HepG2 (cell line): Measurements from ENCODE around the gene UTP11. TPM values are rescaled to one million over a fixed set of nuclear protein-coding genes. Genes with fewer than 3 reads are reported as not detected.

Experiments used
- ATAC-seq: fragments of 200-7000 bp; cut with Tn5 transposase; 3 replicates; pipeline ENCODE4 v1.9.1; 2020; ENCODE audit warnings: mild to moderate bottlenecking, moderate library complexity
- BruUV-seq: library from RNA; stranded (reverse); fragments of 400-500 nt; replicated peaks from 2 replicates; lab custom pipeline; 2021; lab: Mats Ljungman, UMichigan
- CTCF ChIA-PET: fragments of 300-600 bp; formaldehyde crosslinking; extraction: SDS; loops from one replicate; lab custom pipeline; 2021; ENCODE audit warnings: low total read pairs, inconsistent platforms, low intra/inter-chr PET ratio; lab: Yijun Ruan, JAX
- POLR2A ChIA-PET: fragments of 350-600 bp; sonication (Branson Sonifier 250); formaldehyde crosslinking; loops from one replicate; lab custom pipeline; 2020; ENCODE audit warnings: antibody characterized with exemption, inconsistent platforms; lab: Yijun Ruan, JAX
- DNase-seq: peaks from one replicate; pipeline ENCODE4 v3.0.0-alpha.2; 2015; ENCODE audit warnings: low spot score
- FAIRE-seq: peaks from 3 replicates; lab custom pipeline; 2011; peaks lifted over from hg19 to GRCh38; lab: Jason Lieb, UNC
- H2AFZ ChIP-seq: one replicate; pipeline ENCODE4 v1.6.1; 2011; ENCODE audit warnings: low read length, inconsistent platforms
- H3K27ac ChIP-seq: fragments of 300-600 bp; 3 replicates; pipeline ENCODE4 v1.8.0; 2011; ENCODE audit warnings: mixed run types, mild to moderate bottlenecking, mixed read lengths, low read length, inconsistent platforms; ENCODE audit not compliant: insufficient read depth; ENCODE audit errors: extremely low read length
- H3K27me3 ChIP-seq, 2 experiments: fragments of 200-600 bp in 1 of 2; 2 replicates in 1 of 2; 3 replicates in 1 of 2; pipeline versions ENCODE4 v1.6.0 to v1.8.0; 2011; ENCODE audit warnings: low read length in 2 of 2, mild to moderate bottlenecking in 2 of 2, moderate library complexity in 2 of 2, inconsistent platforms in 1 of 2; ENCODE audit not compliant: insufficient read depth in 2 of 2, control insufficient read depth in 1 of 2
- H3K36me3 ChIP-seq, 2 experiments: fragments of 200-600 bp in 1 of 2; replicated peaks in 1 of 2; 2 replicates in 1 of 2; 3 replicates in 1 of 2; pipeline versions ENCODE4 v1.5.1 to v1.8.0; 2011; ENCODE audit warnings: low read length in 2 of 2, inconsistent platforms in 1 of 2; ENCODE audit not compliant: insufficient read depth in 2 of 2, control insufficient read depth in 1 of 2
- H3K4me1 ChIP-seq: 2 replicates; pipeline ENCODE4 v1.5.1; 2012; ENCODE audit warnings: low read length, inconsistent platforms; ENCODE audit not compliant: insufficient read depth
- H3K4me2 ChIP-seq: 2 replicates; pipeline ENCODE4 v1.6.0; 2011; ENCODE audit warnings: low read depth, low read length, inconsistent platforms
- H3K4me3 ChIP-seq, 3 experiments: fragments of 200-600 bp in 1 of 3; sonication (generic), shearing (Covaris generic) in 1 of 3; replicated peaks in 1 of 3; 2 replicates each; pipeline ENCODE4 v1.5.1; 2011 to 2016; ENCODE audit warnings: low read length in 3 of 3, inconsistent platforms in 2 of 3, low read depth in 2 of 3, mild to moderate bottlenecking in 2 of 3, control low read depth in 1 of 3, mixed read lengths in 1 of 3; ENCODE audit not compliant: insufficient read depth in 1 of 3
- H3K79me2 ChIP-seq: one replicate; pipeline ENCODE4 v1.6.1; 2011; ENCODE audit warnings: low read length, inconsistent platforms; ENCODE audit not compliant: insufficient read depth
- H3K9ac ChIP-seq: 2 replicates; pipeline ENCODE4 v1.6.0; 2011; ENCODE audit warnings: mild to moderate bottlenecking, low read depth, low read length, inconsistent platforms; ENCODE audit not compliant: insufficient read depth
- H3K9me3 ChIP-seq: 2 replicates; pipeline ENCODE4 v1.5.1; 2012; ENCODE audit warnings: mild to moderate bottlenecking, low read length
- H4K20me1 ChIP-seq: 2 replicates; pipeline ENCODE4 v1.6.0; 2011; ENCODE audit warnings: inconsistent platforms, mild to moderate bottlenecking, low read length, moderate library complexity; ENCODE audit not compliant: insufficient read depth
- AKNA ChIP-seq: sonication (generic); formaldehyde crosslinking; IDR thresholded peaks from 2 replicates; pipeline ENCODE4 v1.4.0; 2020; ENCODE audit warnings: missing genetic modification reagents, borderline replicate concordance
- ASH2L ChIP-seq: fragments of 300-600, 200-600 bp; sonication (generic); IDR thresholded peaks from 2 replicates; pipeline ENCODE4 v1.7.0; 2017; ENCODE audit warnings: low read depth, mild to moderate bottlenecking, moderate library complexity, mixed read lengths, low read length; ENCODE audit not compliant: insufficient read length
- FOSL2 ChIP-seq: sonication (generic); formaldehyde crosslinking; IDR thresholded peaks from 2 replicates; pipeline ENCODE4 v1.4.0; 2020; ENCODE audit warnings: missing genetic modification reagents
- GABPB1 ChIP-seq: IDR thresholded peaks from 2 replicates; pipeline ENCODE4 v1.6.1; 2016; ENCODE audit warnings: mild to moderate bottlenecking, missing genetic modification reagents, moderate library complexity, missing compliant biosample characterization
- HMG20A ChIP-seq: IDR thresholded peaks from 2 replicates; pipeline ENCODE4 v1.6.1; 2016; ENCODE audit warnings: borderline replicate concordance
- HNRNPH1 ChIP-seq: fragments of 200-400 bp; formaldehyde crosslinking; optimal IDR thresholded peaks from 2 replicates; pipeline ENCODE3; 2017; ENCODE audit warnings: mild to moderate bottlenecking, low read depth, low read length
- KAT8 ChIP-seq: IDR thresholded peaks from 2 replicates; pipeline ENCODE4 v1.6.1; 2016; ENCODE audit warnings: missing genetic modification reagents, missing compliant biosample characterization
- PATZ1 ChIP-seq: sonication (generic); formaldehyde crosslinking; IDR thresholded peaks from 2 replicates; pipeline ENCODE4 v1.4.0; 2020; ENCODE audit warnings: missing genetic modification reagents
- PCBP2 ChIP-seq: fragments of 200-400 bp; formaldehyde crosslinking; optimal IDR thresholded peaks from 2 replicates; pipeline ENCODE3; 2018; ENCODE audit warnings: low read length, low read depth; ENCODE audit not compliant: poor library complexity, severe bottlenecking
- PHF20 ChIP-seq: sonication (generic); formaldehyde crosslinking; IDR thresholded peaks from 2 replicates; pipeline ENCODE4 v1.5.0; 2020; ENCODE audit warnings: mild to moderate bottlenecking, missing genetic modification reagents
- POLR2G ChIP-seq: fragments of 200-400 bp; formaldehyde crosslinking; IDR thresholded peaks from 2 replicates; pipeline ENCODE4 v1.6.1; 2018; ENCODE audit warnings: mild to moderate bottlenecking, low read depth, low read length, moderate library complexity
- RARA ChIP-seq: IDR thresholded peaks from 2 replicates; pipeline ENCODE4 v1.6.1; 2016; ENCODE audit warnings: missing genetic modification reagents, missing compliant biosample characterization
- SP4 ChIP-seq: sonication (generic); formaldehyde crosslinking; IDR thresholded peaks from 2 replicates; pipeline ENCODE4 v1.8.1; 2023; ENCODE audit warnings: mild to moderate bottlenecking, missing genetic modification reagents
- SP5 ChIP-seq: IDR thresholded peaks from 2 replicates; pipeline ENCODE4 v1.6.1; 2016; ENCODE audit warnings: low read depth, borderline replicate concordance
- STAG1 ChIP-seq: sonication (generic); formaldehyde crosslinking; IDR thresholded peaks from 2 replicates; pipeline ENCODE4 v1.4.0; 2020; ENCODE audit warnings: missing genetic modification reagents
- ZKSCAN8 ChIP-seq: IDR thresholded peaks from 2 replicates; pipeline ENCODE4 v1.6.1; 2016; ENCODE audit warnings: borderline replicate concordance, missing genetic modification reagents, missing compliant biosample characterization
- ZNF343 ChIP-seq: sonication (generic); formaldehyde crosslinking; IDR thresholded peaks from 2 replicates; pipeline ENCODE4 v1.4.0; 2020; ENCODE audit warnings: mild to moderate bottlenecking, missing genetic modification reagents
- ZSCAN21 ChIP-seq: sonication (generic); formaldehyde crosslinking; IDR thresholded peaks from 2 replicates; pipeline ENCODE4 v1.8.0; 2022; ENCODE audit warnings: mild to moderate bottlenecking, missing genetic modification reagents, moderate library complexity, borderline replicate concordance
- WGBS: methylation state at CpG from one replicate; pipeline ENCODE4 v1.1.6; 2017; ENCODE audit warnings: low lambda C conversion rate; 5-methylcytosine and 5-hydroxymethylcytosine counted together
- in situ Hi-C: cut with HindIII; loops from 2 replicates; pipeline ENCODE4 v1.10.0; 2017; ENCODE audit warnings: low pct_unique_long_range_greater_than_20kb; ENCODE audit not compliant: extremely low pct_ligation_motif_present
- intact Hi-C: fragments of 100-400 bp; cut with micrococcal nuclease; formaldehyde crosslinking; loops from one replicate; pipeline ENCODE4 v1.10.0; 2022; ENCODE audit not compliant: unreplicated experiment
- polyA plus RNA-seq, 8 experiments: library from polyadenylated mRNA; depleted of rRNA in 3 of 8; stranded (reverse) in 7 of 8; unstranded in 1 of 8; fragments of >200 nt; fragmentation: Illumina TruSeq in 4 of 8; extraction: Trizol in 4 of 8; gene quantifications; 2 replicates each; pipeline versions ENCODE4 v1.2.1 to v1.2.3, GENCODE V29; 2011 to 2016; ENCODE audit warnings: low read depth in 4 of 8, missing spikeins in 1 of 8, mixed read lengths in 1 of 8; ENCODE audit not compliant: insufficient read depth in 1 of 8
- total RNA-seq, 5 experiments: library from RNA; depleted of rRNA; stranded (reverse); fragments of >200 nt; fragmentation: Illumina TruSeq; extraction: Trizol; gene quantifications; 2 replicates each; pipeline ENCODE4 v1.2.3, GENCODE V29; 2016; ENCODE audit warnings: low read depth in 1 of 5

UTP11 gene
- total and polyA plus RNA-seq, 2 of the 13 experiments (the other 11 are each of a cell fraction or from before 2014, with no cell fraction given), result 13.5 to 44.8 TPM

DNA sequence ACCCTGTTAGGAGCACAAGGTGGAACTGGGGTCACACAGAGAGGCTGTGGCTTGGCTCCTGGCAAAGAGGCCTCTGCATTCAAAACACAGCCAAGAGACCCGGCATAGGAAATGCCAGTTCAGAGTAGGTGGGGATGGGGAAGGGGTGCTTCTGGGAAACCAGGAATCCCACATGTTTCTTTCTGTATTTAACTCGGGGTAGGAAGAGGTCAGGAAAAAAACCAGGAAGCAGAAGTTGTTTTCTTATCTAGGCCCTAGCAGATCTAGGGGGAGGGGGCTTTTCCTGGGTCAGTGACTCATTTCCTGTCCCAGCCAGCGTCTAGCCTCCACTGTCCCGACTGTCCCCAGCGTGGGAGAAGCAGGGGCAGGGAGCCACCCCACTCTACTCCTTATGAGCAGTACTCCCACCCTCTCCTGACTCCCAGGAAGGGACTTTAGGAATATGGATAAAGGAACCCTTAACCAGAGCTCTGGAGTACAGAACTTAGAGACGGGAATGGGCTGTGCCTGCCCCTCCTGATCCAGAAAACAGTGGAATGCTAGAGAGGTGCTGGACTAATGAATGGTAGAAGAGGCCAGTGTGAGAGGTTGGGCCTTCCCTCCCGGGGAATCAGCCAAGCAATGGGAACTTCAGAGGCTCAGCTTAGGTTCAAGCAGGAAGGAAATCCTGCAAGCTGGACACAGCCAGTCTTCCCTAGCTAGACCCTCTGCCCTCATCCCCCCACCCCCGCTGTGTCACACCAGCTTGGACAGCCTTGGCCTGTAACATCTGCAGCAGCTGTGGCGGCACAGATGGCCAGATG is 12.9 kb upstream of the UTP11 start:
- ATAC-seq (peak; percentile 61), FAIRE-seq (peak; percentile 34), DNase-seq (peak; percentile 75)
- peak overlapping the region; percentile 72 for H3K27ac ChIP-seq
- H3K4me3 ChIP-seq, result peak overlapping the region; percentile 9 to 58 (median 27); a peak in 5 of 6 replicates
- in situ Hi-C loops, result no loop called here
- BruUV-seq, result no TSS peak
- H4K20me1 ChIP-seq, result no peaks in the 10 kb centered on the region
- 18% methylated on average over 9 of the region's 9 CpGs for WGBS
- peaks cover 8 to 15% of the 10 kb centered on the region in 2 experiments for H3K36me3 ChIP-seq
- H3K4me2 ChIP-seq, result peak overlapping the region; percentile 78
- peaks cover 55% of the 10 kb centered on the region for H3K4me1 ChIP-seq
- peaks cover 19% of the 10 kb centered on the region for H3K79me2 ChIP-seq
- H3K9me3 ChIP-seq, result no peaks in the 10 kb centered on the region
- no peak overlapping the region for H2AFZ ChIP-seq
- H3K27me3 ChIP-seq, result no peaks in the 10 kb centered on the region; a peak in 1 of 5 replicates
- POLR2A ChIA-PET, result interaction anchor here (0.6 to 3.6 kb wide), 10 partner anchors 9 to 140 kb away, joined by 3 to 48 read pairs (median 6); partner anchors contain the start of genes INPP5B, MTF1, SF3A3 and UTP11
- H3K9ac ChIP-seq, result peak overlapping the region; percentile 69
- CTCF ChIA-PET, result no interaction called here
- intact Hi-C loops, result no loop called here
- no peak for TF ChIP-seq SP5 (CRISPR knock-in tag)
- peak; percentile 72 for TF ChIP-seq POLR2G
- no peak for TF ChIP-seq STAG1 (CRISPR knock-in tag)
- peak; percentile 49; the same call in 1 of the 2 replicates for TF ChIP-seq PHF20 (CRISPR knock-in tag)
- TF ChIP-seq ZNF343, result no peak
- no peak for TF ChIP-seq AKNA (CRISPR knock-in tag)
- TF ChIP-seq RARA (CRISPR knock-in tag), result peak; percentile 60
- TF ChIP-seq HMG20A (CRISPR knock-in tag), result no peak
- no peak for TF ChIP-seq SP4 (CRISPR knock-in tag)
- peak; percentile 67 for TF ChIP-seq KAT8 (CRISPR knock-in tag)
- TF ChIP-seq FOSL2 (CRISPR knock-in tag), result peak; percentile 95
- TF ChIP-seq ASH2L, result no peak
- TF ChIP-seq GABPB1, result peak; percentile 56
- TF ChIP-seq PATZ1, result peak; percentile 56
- TF ChIP-seq PCBP2, result no peak
- 0 out of 2 replicates have a peak, but pooled peaks have one; percentile 4 for TF ChIP-seq ZSCAN21 (CRISPR knock-in tag)
- TF ChIP-seq ZKSCAN8 (CRISPR knock-in tag), result peak; percentile 65; the same call in 1 of the 2 replicates
- no peak for TF ChIP-seq HNRNPH1
